Stimulated activated CD8-positive, alpha-beta memory T cell treated with anti-CD3 and anti-CD28 coated beads, Interleukin-2, amount 100 ng/mL, for 48 hours (primary cell): ENCODE data around the gene MSI2.

Experiments used
- DNase-seq, 2 donors: peaks; one replicate each; pipeline ENCODE4 v3.0.0-alpha.2; 2020; ENCODE audit warnings: low read depth in 2 of 2

Gene MSI2

DNA sequence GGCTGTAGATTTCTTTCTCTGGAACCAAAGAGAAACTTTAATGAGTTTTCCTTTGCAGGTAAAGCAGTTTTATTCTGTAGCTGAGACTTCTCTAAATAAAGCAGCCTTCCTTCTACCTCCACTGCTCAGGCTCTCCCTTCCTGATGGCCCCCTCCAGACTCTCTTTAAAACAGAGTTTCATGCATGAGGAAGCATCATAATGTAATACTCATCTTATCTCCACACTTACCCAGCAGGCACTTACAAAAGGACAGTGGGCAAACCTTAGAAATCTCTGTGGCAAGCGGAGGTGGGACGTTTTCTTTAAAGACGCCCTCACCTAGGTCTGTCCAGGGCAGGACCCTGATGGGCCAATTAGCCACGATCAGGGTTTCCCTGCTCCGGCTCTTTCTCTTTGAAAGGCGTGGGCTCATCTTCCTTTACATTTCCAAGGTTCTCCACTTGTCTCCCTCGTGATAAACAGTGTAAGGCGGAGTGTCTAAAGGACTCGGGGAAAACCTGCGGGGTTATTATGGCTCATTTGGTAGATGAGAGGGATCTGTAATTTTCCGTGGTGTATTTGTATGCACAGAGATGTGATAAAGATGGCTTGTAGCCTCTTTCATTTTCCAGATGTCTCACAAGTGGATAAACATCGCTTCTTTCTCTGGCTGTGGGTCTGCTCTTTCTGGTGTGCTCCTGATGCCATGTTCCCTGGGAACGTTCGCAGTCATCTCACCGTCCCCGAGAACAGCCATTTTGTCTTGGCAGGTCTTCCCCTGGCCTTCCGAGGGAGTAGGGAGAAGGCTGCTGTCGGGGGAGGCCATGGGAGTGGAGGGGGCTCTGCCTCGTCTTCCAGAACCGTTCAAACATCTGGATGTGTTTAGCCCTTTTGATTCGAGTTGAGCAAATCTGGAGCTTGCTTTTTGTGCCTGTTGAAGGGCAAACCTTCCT, 249.8 kb downstream of the MSI2 start:
- no peak for DNase-seq

DNA sequence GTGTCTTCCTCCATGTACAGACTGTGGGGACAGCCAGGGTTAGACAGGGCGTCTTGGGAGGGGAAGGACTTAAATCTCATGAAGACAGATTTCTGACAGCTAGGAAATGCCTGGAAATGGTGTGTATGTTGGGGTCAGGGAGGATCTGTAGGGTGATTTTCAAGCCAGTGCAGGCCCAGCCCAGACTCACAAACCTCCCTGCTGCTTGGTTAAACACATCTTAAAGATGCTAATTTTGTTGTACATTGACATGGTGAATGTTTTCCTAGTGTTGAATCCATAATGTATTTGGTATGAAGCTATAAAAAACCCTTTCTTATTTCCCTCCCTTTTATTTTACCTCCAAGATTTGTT, 250.4 kb downstream of the MSI2 start:
- DNase-seq: no peak

DNA sequence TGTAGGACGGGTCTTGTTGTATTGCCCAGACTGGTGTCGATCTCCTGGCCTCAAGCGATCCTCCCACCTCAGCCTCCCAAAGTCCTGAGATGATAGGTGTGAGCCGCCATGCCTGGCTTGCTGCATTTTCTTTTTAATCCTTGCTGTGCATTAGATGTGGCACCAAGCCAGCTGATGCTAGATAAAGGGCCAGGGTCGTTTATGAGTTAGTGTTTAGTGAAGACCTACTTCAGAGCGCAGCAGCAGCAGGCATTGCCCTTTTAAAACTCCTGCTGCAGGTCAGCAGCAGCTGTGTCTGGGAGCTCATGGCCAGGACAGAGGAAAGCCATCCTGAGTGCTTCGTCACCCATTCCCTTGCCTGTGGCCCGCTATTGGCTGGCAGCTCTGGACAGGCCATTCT, 251.5 kb downstream of the MSI2 start:
- no peak for DNase-seq

DNA sequence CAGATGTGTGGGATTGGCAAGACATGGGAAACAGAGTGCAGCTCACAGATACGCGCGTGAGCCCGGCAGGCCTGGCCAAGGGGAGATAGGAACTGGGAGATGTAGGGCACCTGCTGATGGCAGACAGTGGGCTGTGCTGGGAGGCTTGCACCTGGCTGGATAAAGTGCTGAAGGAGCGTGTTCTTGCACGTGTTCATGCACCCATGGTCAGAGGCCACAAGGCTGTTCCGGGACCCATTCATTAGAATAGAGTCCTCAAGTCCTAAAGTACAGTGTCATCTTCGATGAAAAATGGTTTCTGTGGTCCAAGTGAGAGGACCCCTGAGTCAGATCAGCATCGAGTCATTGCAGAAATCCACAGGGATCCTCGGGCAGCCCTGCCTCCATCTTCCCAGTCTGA, 252.3 kb downstream of the MSI2 start:
- no peak for DNase-seq

DNA sequence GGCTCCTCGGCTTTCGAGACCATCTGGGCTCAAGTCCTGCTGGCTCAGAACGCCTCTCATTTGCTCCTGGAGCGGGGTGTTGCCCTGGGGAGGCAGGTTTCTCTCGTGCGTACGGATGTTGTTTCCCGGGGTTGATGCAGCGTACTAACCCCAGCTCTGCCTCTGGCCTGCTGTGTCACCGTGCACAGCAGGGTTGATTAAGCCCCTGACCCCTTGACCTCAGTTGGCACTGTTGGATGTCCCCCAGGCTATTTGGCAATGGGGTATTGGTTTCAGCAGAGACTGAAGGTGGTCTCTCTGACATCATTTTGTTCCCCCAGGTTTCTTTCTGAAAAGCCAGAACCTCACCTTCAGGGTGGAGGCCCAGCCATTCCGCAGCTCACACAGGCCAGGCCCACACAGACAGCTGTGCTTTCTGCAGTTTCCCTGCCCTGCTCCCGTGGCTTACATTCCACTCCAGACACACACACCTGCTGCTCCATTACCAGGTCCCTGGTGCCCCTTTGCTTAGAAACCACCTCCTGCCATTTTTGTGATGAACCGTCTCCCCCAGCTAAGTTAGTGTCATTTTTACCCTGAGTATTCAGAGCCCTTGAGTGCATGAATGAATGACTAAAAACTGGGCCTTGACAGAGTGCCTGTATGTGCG, 255.3 kb downstream of the MSI2 start:
- DNase-seq: no peak

DNA sequence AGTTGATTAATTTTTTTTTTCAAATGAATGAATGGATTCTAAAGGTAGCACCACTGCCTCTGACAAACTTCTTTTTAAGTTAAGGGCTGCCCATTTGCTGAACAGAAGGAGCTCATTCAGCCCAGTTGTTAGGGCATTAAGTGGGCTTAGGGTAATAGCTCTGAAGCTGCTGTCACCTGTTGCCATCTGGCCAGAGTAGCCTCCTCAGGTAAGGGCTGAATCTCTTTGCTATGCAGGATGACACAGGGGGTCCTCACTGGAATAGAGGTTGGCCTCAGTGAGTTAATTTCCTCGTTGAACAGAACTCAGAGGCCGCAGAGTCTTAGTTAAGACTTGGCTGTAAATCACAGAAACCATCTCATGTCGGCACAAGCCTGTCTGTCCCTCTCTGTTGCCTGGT, 255.9 kb downstream of the MSI2 start:
- no peak for DNase-seq

DNA sequence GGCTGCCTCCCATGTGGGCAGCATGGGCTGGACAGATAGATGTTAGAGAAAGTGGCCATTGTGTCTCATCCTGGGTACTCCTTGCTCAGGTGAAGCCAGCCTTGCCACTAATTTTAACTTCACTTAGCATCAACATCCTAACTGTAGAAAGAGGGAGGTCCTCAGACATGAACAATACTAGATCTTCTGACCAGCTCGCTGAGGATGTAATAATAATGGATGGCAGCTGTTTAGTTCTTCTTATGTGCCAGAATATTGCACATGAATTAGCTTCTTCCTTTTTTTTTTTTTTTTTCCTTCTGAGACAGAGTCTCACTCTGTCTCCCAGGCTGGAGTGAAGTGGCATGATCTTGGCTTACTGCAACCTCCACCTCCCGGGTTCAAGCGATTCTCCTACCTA, 256.4 kb downstream of the MSI2 start:
- no peak for DNase-seq

DNA sequence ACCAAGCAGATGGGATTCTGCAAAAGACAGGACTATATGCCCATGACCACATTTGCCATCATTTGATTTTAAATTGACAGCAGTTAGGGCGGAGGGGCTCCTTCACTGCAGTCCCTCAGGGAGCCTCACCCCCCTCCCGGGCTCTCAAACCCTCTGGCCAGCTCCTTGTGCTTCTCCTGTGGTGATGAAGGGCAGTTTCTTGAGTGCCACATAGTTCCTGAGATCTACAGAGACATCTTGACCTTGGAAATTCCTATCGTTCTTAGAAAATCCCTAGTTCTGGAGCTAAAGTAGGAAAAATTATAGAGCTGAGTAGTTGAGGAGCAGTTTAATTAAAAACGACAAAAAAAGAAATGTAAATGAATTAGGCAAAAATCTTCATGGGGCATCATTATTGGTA, 257.2 kb downstream of the MSI2 start:
- DNase-seq: no peak

DNA sequence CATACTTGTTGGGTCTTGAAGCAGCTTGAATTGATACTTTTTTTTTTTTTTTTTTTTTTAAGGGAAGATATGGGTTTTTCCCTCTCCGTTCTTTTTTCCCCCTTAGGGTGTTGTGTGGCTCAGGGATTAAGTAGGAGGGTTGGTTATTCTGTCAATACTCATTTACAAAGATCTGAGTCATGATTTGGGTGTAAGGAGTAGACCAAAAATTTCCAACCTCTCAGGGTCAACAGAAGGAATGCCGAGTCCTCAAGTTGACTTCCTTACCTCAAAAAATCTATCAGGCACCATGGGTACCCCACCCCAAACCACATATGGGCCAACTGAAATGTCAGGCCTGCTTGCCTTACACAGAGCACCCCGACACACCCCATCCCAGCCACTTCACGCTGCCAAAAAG, 258.3 kb downstream of the MSI2 start:
- DNase-seq: no peak

DNA sequence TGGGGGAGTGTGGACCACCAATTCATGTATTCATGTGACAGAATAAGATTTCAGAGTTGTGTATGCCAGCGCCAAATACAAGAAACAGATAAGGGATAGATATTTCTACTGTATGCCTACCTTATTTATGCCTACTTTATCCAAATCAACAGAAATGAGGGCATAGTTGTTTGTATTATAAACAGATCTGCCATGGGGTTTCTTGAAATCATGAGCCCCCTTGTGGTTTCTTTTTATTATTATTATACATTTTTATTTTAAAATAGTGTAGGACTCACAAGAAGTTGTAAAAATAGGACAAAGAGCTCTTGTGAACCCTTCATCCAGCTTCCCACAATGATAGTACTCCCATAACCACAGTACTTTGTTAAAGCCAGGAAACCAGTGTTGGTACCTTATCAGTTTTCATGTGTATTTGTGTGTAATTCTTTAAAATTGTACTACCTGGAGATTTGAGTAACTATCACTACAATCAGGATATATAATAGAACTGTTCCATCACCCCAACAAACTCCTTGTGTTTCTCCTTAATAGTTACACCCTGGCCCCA, 259.4 kb downstream of the MSI2 start:
- DNase-seq: no peak

DNA sequence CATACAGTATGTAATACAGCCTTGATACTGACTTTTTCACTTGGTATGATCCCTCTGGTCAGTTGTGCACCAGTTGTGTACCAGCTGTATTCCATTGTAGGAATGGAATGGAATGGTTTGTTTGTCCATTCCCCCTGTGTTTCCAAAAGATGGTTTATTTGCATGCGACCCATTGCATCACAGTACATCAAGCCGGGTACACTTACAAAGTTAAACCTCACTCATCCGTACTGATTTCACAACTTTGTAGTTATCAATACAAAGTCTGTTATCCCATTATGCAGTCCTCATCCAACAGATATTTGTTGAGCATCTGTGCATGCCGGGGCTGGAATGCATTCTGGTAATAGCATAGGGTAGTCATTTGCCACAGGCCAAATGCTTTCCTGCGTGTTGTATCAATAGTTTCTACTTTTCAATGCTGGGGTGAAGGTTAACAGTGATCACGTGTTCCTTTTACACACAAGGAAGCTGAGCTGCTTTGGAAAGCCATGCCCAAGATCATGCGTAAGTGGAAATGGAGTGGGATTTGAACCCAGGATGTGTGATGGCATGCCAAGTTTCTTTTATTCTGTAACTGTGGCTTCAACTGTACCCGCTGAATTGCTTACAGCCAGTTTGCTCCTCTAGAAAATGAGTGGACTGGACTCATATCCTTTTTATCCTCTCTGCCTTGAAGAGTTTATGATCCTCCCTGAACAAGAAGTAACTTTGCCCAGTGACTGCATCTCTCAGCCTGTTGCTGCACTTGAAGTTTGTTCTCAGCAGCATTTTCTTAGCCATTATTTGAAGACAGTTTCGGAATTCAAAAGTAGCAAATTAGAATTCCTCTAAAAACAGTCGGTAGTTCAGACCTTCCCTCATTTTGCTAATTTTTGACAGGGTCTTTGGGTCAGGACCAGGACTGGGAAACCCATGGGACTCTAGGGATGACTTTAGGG, 260.2 kb downstream of the MSI2 start:
- no peak for DNase-seq

DNA sequence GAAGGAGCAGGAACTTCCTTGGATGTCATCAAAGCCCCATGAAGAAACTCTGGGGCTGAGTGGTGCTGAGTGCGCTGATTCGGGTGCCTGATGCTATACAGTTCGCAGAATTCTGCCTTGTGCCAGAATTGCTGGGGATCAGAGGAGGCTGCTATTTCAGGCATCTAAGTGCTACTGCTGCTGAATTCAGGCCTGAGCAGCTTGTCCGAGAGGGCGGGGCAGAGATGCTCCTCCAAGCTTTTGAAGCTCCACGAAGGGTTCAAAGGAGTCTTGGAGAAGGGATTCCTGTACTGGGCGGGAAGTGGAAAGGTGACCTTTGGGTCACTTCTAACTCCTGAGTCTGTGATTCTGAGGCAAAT, 260.9 kb downstream of the MSI2 start:
- DNase-seq: no peak

DNA sequence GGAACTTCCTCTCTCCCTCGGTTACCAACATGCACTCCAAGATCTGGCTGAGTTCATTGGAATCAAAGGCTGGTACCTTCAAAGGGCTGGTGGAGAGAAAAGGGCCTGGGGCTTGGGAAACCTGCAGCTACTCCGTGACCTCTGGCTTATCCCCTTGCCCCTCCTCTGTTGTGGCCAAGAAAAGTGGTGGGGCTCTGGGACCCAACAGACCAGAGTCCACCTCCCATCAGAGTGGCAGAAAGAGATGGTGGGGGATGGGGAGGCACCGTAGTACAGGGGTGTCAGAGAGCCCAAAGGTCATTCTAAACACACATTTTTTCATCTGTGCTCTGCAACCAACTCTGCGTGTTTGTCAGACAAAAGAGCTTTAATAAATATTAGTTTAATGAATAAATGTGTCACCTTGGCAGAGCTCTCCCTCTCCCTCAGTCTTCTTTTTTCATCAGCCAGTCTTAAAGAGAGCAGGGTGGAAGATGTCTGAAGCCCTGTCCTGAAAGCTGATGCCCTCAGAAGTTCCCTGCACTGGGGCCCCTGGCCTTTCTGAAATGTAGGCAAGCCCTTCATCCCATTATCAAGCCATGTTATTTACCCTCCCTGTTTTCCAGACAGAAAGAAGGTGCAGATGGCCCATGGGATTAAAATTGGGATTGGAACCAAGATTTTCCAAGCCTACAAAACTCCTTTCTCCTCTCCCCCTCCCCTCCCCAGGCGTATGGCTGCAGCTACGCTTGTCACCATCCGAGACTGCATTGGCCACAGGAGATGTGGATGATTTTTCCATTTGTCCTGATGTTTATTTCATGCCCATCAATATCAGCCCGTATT, 261.5 kb downstream of the MSI2 start:
- DNase-seq: no peak

DNA sequence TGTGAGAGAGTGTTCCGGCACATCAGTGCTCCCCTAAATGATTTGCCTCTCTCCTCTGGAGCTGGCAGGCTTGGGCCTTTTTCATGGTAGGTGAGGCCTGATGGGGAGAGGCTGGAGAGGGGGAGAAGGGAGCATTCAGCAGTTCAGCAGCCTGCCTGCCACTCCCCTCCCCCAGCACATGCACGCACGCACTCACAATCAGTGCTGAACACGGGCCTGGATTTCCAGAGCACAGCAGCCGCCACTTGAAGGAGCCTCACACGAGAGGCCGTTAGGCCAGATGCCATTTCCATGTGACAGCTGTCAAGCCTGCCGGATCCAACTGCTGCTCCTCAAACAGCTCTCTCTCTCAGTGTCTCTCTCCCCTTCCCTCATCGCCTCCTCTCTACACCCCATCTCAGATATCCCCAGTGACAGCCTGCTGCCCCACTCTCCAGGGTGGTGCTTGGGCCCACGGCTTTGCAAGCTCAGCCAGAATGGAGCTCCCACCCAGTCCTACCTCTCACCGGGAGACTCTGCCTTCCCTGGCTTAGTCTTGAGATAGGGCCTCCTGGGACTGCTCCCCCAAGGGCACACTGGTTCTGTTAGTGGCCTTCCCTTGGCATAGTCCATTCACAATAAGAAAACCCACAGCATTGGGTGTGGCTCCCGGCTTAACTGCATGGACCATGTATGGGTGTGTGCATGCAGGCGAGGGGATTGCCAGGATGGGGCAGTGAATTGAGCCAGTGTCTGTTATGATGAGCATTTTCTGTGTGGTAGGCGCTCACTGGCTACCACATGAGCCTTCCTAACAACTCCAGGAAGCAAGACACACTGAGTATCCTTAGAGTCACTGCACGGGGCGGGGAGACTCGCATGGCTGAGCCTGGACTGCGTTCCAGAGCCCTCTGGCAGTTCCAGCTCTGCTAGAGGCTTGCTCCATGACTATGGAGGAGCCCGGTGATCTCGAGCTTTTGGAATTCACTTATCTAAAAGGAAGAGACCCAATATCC, 262.6 kb downstream of the MSI2 start:
- DNase-seq: no peak

DNA sequence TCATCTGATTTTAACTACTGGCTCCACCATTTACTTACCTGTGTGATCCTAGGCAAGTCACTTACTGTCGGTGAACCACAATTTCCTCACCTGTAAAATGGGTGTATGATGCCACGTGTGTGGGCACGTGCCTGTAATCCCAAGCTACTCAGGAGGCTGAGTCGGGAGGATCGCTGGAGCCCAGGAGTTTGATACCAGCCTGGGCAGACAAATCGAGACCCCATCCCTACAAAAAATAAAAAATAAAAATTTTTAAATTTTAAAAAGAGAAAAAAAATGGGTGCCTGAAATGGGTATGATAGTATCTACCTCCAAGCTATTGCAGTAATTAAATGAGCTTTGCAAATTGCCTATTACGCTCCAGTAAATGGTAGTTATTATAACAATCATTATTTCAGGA, 263.5 kb downstream of the MSI2 start:
- DNase-seq: no peak

DNA sequence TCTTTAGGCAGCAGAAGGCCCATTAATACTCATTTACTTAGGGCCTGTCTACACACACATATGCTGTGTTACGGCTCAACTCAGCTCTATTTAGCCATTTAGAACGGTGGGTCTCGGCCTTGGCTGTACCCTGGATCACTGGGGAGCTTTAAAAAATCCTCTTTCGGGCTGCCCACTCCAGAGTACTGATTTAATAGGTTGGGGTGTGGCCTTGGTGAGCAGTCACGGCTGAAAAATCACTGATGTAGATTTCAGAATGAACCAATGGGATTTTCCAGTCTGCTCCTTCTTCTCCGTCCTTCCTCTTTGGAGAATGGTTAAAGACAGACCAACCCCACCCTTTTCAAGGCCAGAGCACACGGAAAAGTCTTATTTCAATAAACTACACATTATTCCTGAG, 265.3 kb downstream of the MSI2 start:
- no peak for DNase-seq

DNA sequence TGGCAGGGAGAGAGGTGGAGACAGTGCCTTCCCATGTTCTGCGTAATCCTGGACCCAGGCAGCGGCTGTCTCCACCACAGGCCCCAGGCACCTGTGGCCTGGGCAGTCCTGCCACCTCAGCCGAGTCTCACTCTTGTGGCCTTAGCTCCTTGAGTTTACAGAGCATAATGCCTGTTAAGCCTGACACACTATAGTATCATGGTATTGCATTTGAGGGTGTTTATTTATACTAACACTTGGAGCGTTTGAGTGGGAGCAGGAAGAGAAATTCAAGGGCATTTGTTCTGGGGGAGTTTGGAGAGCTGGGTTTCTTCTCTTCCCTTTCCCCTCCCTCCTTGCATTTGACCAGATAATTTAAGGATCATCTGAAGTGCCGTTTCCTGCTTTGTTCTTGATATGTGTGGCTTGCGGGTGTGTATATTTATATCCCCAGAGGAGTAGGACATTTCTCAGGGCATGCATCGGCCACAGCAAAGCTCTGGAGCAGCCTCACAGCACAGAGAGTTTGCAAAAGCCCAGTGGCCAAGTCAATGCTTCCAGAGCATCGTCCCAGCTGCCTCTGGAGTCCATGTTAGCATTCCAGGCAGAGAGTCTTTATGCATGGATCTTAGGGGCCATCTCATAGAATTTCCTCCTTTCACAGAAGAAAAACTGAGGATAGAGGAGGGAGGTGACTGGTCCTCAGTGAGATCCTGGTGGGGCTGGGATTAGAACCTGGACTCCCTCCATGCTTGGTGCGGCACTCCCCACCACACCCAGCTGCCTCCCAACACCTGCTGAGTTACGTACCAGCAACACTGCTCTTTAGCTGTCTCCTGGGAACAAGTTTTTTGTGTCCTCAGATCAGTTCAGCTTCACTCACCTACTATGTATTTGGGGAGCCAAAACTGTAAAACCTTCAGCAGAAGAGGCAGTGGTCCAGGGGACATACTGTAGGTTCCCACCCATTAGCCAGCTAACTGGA, 266.0 kb downstream of the MSI2 start:
- DNase-seq: no peak

DNA sequence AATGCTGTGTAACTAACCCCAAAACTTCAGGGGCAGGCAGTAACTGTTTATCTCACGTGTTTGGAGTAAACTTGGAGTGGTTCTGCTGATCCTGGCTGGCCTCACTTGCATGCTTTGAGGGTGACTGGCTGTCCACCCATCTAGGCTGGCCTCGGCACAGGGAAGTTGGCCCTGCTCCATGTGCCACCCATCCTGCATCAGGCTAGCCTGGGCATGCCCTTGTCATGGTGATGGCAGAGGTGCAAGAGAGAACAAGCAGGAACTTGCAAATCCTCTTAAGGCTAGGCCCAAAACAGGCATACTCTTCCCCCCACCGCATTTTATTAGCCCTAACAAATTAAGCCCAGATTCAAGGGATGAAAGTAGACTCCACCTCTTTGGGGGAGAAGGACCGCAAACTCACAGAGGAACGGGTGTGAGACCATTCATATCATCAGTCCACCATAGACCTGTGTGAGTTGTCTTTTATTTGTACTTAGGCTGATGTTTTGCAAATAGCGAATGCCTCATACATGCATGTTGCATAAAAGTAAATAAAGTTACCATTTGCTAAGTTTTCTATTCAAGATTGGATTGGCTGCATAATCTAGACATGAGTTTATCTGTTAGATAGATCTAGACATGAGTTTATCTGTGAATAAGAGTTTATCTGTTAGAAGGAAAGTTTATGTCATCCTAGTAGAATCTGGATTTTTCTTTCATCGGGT, 267.8 kb downstream of the MSI2 start:
- DNase-seq: no peak
